ENCODE data around the gene KRT13.

- TF ChIP-seq SMC3 (conservative IDR thresholded peaks at IDR 0.05; ENCODE audit: poor library complexity), result no peak
- TF ChIP-seq, protein P1, sequence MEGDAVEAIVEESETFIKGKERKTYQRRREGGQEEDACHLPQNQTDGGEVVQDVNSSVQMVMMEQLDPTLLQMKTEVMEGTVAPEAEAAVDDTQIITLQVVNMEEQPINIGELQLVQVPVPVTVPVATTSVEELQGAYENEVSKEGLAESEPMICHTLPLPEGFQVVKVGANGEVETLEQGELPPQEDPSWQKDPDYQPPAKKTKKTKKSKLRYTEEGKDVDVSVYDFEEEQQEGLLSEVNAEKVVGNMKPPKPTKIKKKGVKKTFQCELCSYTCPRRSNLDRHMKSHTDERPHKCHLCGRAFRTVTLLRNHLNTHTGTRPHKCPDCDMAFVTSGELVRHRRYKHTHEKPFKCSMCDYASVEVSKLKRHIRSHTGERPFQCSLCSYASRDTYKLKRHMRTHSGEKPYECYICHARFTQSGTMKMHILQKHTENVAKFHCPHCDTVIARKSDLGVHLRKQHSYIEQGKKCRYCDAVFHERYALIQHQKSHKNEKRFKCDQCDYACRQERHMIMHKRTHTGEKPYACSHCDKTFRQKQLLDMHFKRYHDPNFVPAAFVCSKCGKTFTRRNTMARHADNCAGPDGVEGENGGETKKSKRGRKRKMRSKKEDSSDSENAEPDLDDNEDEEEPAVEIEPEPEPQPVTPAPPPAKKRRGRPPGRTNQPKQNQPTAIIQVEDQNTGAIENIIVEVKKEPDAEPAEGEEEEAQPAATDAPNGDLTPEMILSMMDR (IDR thresholded peaks at IDR 0.05; ENCODE audit: poor library complexity, severe bottlenecking), result no peak
- TF ChIP-seq EP300 (conservative IDR thresholded peaks at IDR 0.05; ENCODE audit: poor library complexity, severe bottlenecking), result no peak
- no peak for TF ChIP-seq POLR2AphosphoS5 (IDR thresholded peaks at IDR 0.05)
- TF ChIP-seq EZH2 (IDR thresholded peaks at IDR 0.05; ENCODE audit: borderline replicate concordance, insufficient read depth, low read length, poor library complexity, severe bottlenecking), result no peak
- TF ChIP-seq RAD21 (conservative IDR thresholded peaks at IDR 0.05), result no peak
- no peak for TF ChIP-seq MXI1 (conservative IDR thresholded peaks at IDR 0.05; ENCODE audit: poor library complexity, severe bottlenecking)
- no peak for TF ChIP-seq TAF1 (IDR thresholded peaks at IDR 0.05; ENCODE audit: low read depth)
- TF ChIP-seq REST (IDR thresholded peaks at IDR 0.05; ENCODE audit: borderline replicate concordance), result no peak
Measured at GRCh38 chr17:41456204-41456603, 49.2 kb downstream of the KRT13 start.

All from neural cell (in vitro differentiated cells).